ENCODE measurements around the gene ARHGEF6.

ARHGEF6 gene

DNA sequence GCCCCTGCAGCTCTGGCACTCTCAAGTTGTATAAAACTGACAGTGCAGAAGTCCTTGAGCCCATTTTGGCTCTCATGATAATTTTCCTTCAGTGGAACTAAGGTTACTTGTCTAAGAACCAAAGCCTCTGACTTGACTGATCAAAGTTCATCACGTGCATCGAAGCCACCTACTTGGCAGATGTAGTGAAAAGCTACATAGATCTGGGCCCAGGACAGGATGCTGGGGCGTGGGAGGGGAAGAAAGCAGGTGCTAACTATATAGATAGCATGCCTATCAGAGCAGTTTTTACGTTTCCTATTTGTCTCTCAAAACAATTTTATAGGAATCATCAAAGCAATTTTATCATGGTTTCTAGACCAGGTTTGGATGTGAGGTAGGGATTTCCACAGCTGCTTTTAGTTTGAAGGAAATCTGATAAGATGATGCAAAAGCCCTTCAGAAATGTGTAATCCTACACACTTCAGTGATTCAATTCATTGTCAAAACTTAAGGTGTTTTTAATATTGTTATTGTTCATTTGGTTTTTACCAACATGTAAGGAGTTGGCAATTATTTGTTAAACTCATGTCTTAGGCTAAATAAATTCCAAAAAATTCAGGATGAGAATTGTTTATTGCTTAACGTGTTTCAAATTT is 134.0 kb downstream of the ARHGEF6 start:
- DNase-seq (ENCODE audit: low read depth, low spot score): no peak

DNA sequence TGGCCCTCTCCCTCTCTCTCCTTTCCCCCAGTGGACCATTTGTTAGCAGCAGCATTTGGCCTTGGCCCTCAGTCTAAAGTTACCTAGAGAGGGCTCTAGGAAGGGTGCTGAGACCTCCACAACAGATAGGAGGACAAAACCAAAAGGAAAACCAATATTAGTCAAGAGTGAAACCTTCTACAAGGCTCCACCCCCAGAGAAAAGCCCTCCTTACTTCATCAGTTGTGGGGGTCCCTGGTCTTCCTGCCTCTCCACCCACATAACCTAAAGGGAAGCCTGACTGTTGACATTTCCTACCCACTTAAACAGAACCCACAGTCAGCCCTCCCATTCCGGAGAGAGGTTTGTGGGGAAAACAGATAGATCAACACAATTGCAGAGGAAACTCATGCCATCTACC is 137.5 kb downstream of the ARHGEF6 start:
- DNase-seq (ENCODE audit: low read depth, low spot score): no peak

DNA sequence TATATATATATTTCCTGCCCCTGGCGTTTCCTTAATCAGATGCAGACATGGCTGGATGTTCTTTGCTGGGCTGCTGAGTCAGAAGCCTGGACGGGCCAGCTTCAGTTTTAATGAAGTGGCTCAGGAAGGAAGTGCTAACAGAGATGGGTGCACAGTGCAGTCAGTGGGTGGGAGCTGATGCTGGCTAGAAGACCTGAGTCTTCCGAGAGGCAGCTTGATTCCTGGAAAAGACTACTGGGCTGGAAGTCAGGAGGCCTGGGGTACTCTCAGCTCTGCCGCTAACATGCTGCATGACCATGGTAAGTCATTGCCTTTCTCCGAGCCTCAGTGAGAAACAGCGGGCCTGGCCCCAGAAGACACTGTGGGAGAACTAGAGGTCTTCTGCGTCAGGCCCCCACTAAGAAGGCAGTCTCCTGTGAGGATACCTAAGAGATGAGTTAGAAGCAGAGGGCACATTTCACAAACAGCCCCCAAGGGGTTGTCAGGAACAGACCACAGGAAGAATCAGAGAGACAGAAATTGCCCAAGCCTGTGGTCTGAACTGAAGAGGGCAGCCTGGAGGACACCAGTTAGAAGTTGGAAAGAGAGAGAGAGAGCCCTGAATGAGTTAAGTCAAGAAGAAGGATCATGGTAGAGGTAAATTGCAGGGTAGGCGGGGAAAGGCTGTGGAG is 141.1 kb downstream of the ARHGEF6 start:
- no peak for DNase-seq (ENCODE audit: low read depth, low spot score)

DNA sequence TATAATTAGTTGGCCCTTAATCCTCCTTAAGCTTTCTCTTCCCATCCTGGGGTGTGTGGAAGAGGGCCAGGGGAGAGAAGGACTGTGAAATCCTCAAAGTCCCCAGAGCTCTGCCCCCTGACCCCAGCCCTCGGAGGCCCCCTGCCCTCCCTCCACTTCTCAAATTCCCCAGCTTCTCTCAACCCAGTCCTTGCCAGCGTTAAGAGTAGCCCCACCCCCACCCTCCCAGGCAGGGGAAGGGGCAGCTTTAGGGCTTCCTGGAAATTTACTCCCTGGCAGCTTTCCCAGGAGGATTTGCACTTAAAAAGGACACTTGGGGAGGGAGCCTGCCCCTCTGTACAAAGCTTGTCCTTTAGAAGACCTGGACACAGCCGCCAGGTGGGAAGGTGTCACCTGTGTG is 144.6 kb downstream of the ARHGEF6 start:
- DNase-seq (ENCODE audit: low read depth, low spot score): peak; percentile 66

DNA sequence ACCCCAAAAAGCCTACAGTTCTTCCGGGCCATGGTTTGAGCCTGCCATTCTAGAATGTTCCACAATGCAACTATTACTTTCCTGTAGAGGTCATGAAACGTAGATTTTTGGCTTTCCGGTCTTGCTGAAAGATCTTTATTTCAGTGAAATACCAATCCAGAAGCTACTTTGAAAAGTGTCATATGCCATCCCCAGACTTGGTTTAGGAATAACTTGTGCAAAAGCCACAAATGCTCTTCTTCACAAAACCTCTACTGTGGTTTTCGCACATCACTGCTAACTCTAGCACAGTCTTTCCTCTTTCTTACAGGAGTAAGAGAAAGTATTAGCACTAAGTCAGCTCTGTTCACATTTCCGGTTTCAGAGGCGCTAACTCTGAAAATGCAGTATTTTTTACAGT is 145.5 kb downstream of the ARHGEF6 start:
- no peak for DNase-seq (ENCODE audit: low read depth, low spot score)

DNA sequence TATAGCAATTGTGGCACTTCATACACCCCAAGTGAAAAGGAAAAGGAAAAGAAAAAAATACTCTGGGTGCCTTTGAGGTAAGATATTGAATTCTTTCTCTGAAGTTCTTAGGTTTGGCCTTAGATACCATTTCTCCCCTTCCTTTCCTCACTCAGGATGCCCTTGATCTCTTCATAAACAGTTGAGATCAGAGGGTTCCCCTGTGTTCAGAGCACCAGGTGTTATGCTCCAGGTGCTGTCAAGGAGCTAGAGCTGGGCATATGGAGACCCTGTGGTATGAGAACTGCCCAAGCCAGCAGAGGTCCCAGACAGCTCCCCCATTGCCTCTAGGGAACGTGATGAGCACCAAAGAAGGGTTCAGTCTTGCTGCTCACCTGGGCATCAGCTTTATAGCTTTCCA is 149.9 kb downstream of the ARHGEF6 start:
- no peak for DNase-seq (ENCODE audit: low read depth, low spot score)

DNA sequence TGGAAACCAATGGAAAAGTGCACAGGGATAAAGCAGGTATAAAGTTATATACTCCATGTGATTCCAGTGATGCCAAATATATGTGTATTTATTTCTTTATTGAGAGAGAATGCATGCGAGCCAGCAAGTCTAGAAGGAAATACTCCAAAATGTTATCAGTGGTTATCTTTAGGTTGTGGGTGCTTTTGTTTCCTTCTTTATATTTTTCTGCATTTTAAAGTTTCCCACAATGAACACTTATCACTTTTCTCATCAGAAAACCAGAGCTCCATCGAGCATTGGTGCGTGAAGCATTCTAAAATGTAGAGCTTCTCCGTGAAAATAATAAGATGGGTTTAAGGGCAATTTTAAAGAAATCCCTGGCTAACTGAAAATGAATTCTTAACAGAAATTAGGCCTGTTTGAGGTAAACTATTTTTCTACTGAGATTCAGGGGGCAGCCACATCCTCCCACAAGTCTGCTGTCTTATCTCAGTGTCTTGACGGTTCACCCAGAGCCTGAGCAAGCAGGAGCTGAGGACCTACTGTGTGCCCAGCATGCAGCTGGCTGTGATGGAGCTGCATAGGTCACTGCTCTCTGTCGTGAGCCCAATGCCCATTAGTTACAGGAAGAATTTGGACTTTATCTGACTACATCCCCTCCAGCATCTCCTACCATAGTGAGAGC is 151.5 kb downstream of the ARHGEF6 start:
- DNase-seq (ENCODE audit: low read depth, low spot score): no peak

DNA sequence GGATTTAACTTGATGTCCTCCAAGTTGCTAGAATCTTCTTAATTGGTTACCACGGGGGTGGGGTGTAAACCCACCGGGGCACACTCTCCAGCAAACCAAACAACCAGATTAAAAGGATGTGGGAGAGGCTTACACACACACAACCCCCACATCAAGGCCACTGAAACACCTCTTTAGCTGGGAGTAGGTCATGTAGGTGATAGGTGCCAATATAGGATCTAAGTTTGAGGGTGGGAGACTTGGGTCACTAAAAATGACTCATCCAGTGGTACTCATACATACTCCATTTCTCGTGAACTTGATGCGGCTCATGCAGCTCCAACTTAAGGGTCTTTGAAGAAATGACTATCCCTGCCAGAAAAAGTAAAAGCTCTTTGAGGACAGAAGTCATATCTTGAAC is 153.3 kb downstream of the ARHGEF6 start:
- no peak for DNase-seq (ENCODE audit: low read depth, low spot score)

DNA sequence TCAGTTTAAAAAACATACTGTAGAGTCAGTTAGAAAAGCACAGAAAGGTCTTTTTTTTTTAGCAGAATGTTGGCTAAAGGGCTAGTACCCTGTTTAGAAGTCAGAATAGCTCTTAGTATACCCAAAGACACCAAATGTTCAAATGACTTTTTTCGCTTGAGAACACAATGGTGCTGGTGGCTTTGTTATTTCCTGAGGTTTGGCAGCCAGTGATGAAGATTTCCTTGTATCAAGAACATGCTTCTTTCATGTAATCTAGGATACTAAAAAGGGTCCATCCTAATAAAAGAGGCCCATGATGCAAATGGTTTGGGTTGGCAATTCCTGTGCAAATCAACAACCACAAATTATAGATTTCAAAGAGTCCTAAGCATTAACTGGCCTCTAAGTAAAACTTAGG is 153.8 kb downstream of the ARHGEF6 start:
- DNase-seq (ENCODE audit: low read depth, low spot score): no peak

DNA sequence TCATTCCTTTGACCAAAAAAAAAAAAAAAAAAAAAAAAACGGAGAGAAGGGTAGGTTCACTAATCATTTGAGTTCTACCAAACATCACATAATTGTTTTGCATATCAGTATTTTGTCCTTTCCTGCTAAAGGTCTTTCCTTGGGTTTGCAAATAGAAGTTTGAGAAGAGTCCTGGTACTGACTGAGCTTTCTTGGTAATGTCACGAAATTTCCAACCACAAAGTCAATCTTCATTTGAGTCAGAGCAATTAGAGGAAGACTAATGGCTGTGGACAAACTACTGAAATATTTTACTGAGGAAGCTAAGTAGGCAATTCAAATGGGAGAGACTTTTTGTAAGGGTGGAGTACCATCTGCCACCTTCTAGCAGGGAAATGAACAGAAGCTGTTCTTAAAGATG is 154.5 kb downstream of the ARHGEF6 start:
- no peak for DNase-seq (ENCODE audit: low read depth, low spot score)

DNA sequence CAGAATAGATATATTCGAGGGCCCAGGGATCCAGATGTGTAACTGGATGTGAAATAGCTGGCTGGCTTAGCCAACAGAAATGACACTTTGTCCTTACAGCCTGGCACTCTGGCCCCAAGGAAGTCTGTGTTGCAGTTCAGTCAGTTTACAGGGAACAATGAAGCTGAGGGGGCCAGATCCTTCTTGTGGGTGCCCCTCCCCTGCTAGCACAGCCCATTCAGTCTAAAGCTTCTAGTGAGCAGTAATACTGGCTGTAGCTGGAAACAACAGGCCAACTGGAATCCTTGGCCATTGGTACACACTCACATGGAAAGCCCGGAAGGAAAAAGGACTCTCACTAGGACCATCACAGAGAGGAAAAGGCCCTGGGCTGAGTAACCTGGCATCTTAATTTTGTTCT is 155.5 kb downstream of the ARHGEF6 start:
- no peak for DNase-seq (ENCODE audit: low read depth, low spot score)

DNA sequence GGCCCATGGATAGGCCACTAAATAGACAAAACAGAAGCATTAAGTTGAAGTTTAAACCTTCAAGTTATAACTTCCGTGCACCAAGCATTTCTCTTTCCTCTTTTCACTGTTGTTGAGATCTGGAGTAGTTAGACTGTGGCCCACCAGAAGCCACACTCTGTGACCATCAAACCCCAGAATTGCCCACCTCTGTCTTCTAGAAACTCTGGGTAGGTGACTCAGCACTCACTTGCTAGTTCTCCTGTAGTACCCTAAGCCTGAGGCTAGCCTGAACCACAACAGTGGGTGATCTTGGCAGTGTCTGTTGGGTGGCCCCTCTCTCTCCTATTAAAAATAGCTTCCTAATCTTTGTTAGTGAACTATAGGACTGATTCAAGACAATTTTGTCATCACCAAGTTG is 157.3 kb downstream of the ARHGEF6 start:
- no peak for DNase-seq (ENCODE audit: low read depth, low spot score)

DNA sequence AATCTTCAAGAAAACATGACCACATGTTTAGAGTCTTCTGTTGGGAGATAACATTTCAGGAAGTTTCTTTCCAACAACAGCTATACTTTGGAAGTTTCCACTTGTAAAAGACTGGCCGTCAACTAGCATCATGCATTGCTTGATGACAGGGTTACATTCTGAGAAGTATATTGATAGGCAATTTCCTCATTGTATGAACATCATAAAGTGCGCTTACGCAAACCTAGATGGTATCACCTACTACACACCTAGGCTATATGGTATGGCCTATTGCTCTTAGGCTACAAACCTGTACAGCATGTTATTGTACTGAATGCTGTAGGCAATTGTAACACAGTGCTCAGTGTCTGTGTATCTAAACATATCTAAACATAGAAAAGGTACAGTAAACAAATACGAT is 158.2 kb downstream of the ARHGEF6 start:
- no peak for DNase-seq (ENCODE audit: low read depth, low spot score)

DNA sequence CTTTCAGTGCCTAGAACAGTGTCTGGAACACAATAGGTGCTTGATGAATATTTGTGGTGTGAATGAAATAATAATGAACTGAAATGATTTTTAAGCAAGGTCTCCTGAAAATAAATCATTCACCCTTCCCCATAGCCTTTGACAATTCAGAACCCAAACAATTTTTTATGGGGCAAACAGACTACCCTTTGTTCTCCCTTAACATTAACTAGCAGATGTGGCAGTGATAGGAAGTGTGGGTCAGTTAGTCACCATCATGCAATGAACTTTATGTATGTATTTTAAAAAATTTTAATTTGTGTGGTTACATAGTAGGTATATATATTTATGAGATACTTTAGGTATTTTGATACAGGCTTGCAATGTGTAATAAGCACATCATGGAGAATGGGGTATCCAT is 160.0 kb downstream of the ARHGEF6 start:
- no peak for DNase-seq (ENCODE audit: low read depth, low spot score)

DNA sequence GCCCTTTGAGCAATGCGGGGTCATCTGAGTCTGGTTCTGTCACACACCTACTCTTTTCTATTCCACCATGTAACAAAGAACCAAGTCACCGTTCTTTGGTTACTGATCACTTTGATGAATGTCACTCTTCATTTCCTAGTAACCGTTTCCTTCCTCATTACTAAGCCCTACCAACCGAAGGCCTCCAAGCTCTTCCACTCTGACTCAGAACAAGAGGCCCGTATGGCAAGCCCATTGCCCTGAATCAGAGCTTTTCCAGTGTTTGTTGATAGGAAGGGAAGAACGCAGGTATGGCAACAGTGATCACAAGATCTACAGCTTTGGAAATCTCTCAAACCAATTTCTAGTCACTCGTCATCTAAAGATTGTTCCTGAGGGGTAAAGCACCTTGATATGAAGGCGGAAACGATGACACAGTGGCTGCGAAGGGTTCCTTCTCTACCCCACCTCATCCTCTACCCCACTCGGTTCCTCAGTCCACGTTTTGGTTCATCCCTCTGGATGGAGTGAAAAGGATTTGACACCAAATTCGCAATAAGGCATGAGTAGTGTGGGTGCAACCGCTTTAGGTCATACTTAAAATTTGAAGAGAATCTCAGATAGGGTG is 160.7 kb downstream of the ARHGEF6 start:
- no peak for DNase-seq (ENCODE audit: low read depth, low spot score)

DNA sequence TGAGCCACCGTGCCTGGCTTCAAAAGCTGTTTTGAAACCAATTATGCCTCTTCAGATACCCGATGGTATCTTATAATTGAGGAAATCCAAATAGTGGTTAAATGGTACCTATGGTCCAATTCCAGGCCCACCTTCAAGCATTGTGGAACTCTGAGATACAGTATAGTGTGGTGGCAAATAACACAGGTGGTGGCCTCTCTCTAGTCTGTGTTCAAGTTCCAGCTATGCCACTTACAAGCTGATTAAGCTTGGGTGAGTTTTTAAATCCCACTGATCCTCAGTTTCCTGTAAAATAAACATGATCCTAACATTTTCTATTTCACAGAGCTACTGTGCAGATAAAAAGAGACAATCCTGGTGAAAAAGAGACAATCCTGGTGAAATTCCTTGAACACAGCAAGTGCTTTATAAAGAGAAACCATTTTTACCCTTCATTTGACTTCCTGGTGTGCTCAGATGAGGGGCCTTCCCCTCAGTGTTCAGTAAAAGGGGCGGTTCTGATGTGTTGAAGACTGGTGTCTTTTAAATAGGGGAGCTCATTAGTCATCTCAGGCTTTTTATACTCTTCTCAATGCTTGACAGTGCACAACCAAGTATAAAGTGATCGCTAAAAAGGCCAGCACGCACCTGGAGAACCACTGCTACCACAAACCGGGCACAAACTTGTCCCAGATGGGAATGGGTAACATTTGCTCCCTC is 163.6 kb downstream of the ARHGEF6 start:
- no peak for DNase-seq (ENCODE audit: low read depth, low spot score)
